Measurements from ENCODE around the gene CD40.

CD40 gene

GRCh38 chr20:46154796-46155195 lies 36.7 kb downstream of the CD40 start:
- Histone ChIP-seq H3K27ac (no peak overlapping the region), H3K36me3 (replicated peaks) (no peaks in the 10 kb centered on the region), H3K27me3 (replicated peaks) (no peaks in the 10 kb centered on the region), H3K4me3 (ENCODE audit: low read depth, low read length) (no peak overlapping the region)
- in situ Hi-C loops (cut with HindIII; ENCODE audit: low pct_ligation_motif_present, low sequenced_read_pairs), result no loop called here
- DNase-seq, result no peak
- TF ChIP-seq CTCF (IDR thresholded peaks at IDR 0.05; ENCODE audit: low read depth, low read length, missing control alignments), result no peak

GRCh38 chr20:46156065-46156464 lies 38.0 kb downstream of the CD40 start:
- H3K27ac ChIP-seq, result no peak overlapping the region
- no peak for TF ChIP-seq CTCF (IDR thresholded peaks at IDR 0.05; ENCODE audit: low read depth, low read length, missing control alignments)

GRCh38 chr20:46157076-46157592 lies 39.0 kb downstream of the CD40 start:
- Histone ChIP-seq H3K27me3 (replicated peaks) (no peaks in the 10 kb centered on the region), H3K27ac (no peak overlapping the region), H3K4me3 (ENCODE audit: low read depth, low read length) (no peak overlapping the region), H3K36me3 (replicated peaks) (no peaks in the 10 kb centered on the region)
- no peak for DNase-seq
- TF ChIP-seq CTCF (IDR thresholded peaks at IDR 0.05; ENCODE audit: low read depth, low read length, missing control alignments), result no peak
- in situ Hi-C loops (cut with HindIII; ENCODE audit: low pct_ligation_motif_present, low sequenced_read_pairs), result no loop called here

More at GRCh38 chr20:46156065-46156464, 38.0 kb downstream of the CD40 start:
- DNase-seq, result no peak
- in situ Hi-C loops (cut with HindIII; ENCODE audit: low pct_ligation_motif_present, low sequenced_read_pairs), result no loop called here
- Histone ChIP-seq H3K36me3 (replicated peaks) (no peaks in the 10 kb centered on the region), H3K4me3 (ENCODE audit: low read depth, low read length) (no peak overlapping the region), H3K27me3 (replicated peaks) (no peaks in the 10 kb centered on the region)

GRCh38 chr20:46157625-46158024 lies 39.5 kb downstream of the CD40 start:
- H3K27ac ChIP-seq, result no peak overlapping the region
- no peak for DNase-seq
- TF ChIP-seq CTCF (IDR thresholded peaks at IDR 0.05; ENCODE audit: low read depth, low read length, missing control alignments), result no peak
- H3K4me3 ChIP-seq (ENCODE audit: low read depth, low read length), result no peak overlapping the region
- no peaks in the 10 kb centered on the region for H3K36me3 ChIP-seq (replicated peaks)
- H3K27me3 ChIP-seq (replicated peaks), result no peaks in the 10 kb centered on the region
- in situ Hi-C loops (cut with HindIII; ENCODE audit: low pct_ligation_motif_present, low sequenced_read_pairs), result no loop called here

- Histone ChIP-seq H3K36me3 (replicated peaks) (no peaks in the 10 kb centered on the region), H3K27me3 (replicated peaks) (no peaks in the 10 kb centered on the region), H3K27ac (no peak overlapping the region), H3K4me3 (ENCODE audit: low read depth, low read length) (no peak overlapping the region)
- no peak for DNase-seq
- TF ChIP-seq CTCF (IDR thresholded peaks at IDR 0.05; ENCODE audit: low read depth, low read length, missing control alignments), result no peak
- in situ Hi-C loops (cut with HindIII; ENCODE audit: low pct_ligation_motif_present, low sequenced_read_pairs), result no loop called here
Measured at GRCh38 chr20:46158476-46158987, 40.4 kb downstream of the CD40 start.
